ENCODE results near the gene TNFRSF12A.

DNA sequence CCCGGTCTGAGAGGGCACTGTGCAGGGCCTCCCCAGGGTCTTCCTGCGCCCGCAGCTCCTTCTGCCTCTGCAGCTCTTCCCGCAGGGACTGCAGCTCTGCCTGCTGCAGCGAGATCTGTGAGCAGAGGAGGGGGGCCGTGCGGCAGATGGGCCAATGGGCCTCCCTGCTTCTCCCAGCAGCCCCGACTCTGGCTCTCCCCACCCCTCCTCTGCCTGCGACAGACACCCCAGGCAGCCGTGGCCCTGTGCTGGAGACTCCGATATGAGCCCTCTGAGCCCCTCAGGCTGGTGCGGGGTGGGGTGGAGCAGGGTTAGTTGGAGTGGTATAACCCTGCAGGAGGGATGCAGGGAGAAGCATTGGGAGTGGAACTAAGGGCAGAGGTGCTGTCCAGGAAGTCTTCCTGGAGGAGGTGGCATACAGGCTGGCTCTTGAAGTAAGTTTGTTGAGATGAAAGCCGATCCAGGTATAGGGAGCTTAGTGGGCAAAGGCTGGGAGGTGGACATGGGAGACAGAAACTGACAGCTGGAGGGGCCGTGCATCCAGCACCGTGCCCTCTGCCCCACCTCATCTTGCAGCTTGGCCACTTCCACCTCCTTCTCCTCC is 8.7 kb downstream of the TNFRSF12A start:
- no peak for TF ChIP-seq POLR2A (IDR thresholded peaks at IDR 0.05; ENCODE audit: low read length)
- TF ChIP-seq GATA1 (IDR thresholded peaks at IDR 0.05; ENCODE audit: low read depth, low read length) = no peak
